Fibroblast of skin of left quadriceps (primary cell): ENCODE results near the gene STAMBPL1.

Experiments used
- DNase-seq, 2 experiments: peaks; one replicate each; pipeline ENCODE4 v3.0.0-alpha.2; 2013; ENCODE audit warnings: low read depth in 2 of 2

The STAMBPL1 gene

DNA sequence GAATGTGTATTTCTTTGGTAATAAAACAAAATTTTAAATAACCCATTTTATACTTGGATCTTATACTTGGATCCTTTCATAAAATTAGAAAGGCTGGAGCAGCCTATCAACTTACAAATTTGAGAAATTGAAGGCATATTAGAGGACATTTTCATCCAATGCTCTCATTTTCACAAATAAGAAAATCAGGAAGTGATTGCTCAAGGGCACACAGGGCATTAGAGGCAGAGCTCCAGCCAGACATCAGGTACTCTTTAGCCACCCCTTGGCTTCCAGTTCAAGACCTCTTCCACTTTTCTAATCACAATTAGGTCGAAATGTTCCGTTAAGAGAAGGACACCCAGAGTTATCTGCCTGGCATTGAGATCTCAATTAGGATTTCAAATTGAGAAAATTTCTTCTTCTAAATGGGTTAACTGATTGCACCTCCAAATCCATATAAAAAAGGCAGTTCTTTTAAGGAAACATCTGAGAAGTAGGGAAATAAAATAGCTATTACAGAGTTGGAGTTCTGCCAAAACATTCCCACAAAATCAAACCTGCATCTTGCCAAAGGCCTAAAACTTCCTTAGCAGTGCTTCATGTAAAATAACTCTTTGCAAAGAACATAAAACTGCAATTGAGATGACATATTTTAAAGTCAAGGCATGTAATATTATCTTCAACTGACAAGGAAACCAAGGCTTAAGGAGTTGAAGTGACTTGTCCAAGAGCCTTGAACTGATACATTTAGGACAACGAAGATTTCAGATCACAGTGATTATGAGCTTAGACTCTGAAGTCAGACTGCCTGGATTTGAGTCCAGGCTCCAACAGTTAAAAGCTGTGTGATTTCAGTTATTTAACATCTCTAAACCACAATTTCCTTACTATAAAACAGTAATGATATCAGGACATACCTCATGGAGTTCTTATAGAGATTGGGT is 70.1 kb downstream of the STAMBPL1 start:
- DNase-seq: no peak

DNA sequence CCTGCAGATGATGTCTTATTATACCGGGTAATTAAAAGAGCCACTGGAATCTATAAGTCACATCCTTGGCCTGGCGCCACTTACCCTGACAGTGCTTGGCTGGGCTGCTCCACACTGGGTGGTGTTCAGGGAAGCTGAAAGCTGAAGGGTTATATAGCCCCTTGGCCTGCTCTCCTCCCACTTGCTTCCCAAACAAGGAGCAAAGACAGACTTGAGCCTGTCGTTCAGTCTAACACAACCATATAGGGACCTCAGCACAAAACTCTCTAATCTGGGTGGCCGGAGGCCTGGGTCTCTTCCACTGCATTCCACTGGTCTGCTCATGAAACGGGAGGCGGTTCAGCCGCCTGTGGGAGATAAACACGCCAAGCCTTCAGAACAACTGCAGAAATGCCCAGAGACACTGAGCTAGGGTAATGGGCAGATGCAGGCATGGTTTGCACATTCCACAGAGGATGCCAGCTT is 72.6 kb downstream of the STAMBPL1 start, which contains the start of gene ACTA2:
TSS of gene ACTA2 (minus strand) at position 127 of the 465 bp plus-strand sequence. CDS start 3,843 bp downstream, outside the sequence.
- DNase-seq: peak; percentile 80 to 82

DNA sequence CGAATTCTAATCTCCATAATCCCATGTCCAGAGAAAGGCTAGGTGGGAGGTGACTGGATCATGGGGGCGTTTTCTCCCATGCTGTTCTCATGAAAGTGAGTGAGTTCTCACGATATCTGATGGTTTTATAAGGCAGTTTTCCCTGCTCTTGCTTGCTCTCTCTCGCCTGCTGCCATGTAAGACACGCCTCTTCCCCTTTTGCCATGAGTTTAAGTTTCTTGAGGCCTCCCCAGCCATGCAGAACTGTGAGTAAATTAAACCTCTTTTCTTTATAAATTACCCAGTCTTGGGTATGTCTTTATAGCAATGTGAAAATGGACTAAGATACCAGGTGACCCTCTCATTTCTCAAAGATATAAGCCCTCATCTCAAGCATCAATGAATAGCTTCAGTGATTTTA is 73.6 kb downstream of the STAMBPL1 start:
- no peak for DNase-seq

DNA sequence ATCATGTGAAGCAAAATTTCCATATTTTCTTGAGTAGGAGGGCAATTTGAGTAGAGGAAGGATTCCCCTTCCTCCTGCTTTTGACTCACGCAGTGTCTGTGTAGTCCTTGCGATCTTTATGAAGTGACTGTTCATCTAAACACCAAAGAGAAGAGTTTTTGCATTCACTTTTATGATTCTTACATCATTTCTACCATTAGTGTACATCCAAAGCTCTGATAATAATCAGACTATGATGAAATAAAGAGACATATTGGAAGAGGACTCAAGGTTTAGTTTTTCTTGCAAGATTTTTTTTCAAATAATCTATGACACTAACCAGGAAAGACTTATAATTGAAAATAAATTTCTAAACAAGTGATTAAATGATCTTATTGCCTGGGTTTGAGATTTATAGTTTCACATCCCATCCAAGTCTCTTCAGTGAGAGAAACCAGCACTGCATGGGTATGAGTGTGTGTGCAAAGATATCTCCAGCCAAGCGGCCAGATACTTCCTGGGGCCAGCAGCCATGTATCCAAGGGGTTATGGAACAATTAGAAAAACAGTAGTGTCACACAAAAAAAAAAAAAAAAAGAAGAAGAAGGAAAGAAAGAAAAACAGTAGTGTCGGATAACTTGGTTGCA is 74.5 kb downstream of the STAMBPL1 start:
- no peak for DNase-seq

DNA sequence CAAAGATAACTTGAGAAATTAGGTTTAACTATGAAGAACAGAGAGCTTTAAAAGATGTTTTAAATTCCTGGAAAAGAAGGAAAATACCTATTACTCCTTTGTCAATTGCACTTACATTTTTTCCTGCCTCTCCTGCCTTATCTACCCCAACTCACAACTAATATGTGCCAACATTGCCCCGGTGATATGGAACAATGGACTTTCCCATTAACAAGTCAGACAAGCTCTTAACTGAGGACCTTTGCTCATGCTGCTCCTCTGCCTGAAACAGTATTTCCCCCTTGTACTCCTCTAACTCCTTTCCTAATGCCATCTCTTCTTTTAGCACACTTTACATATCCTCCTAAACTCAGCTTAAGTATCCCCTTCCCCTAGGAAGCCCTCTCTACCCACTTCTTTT is 77.3 kb downstream of the STAMBPL1 start:
- DNase-seq: no peak

DNA sequence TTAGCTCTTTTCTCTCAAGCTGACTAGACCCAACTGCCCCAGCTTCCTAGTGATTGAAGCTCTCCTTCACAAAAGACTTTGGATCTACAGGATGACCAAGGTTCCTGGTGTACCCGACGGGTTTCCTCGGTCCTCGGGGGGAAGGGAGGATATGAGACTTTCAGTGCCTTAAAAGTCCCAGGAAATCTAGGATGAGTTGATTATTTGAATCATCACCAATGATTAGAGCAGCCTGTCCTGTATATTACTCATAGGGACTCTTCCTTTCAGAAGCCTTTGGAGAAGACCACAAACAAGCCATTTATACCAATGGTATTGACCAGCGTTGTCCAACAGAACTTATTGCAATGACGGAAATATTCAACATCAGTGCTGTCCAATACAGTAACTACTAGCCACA is 78.7 kb downstream of the STAMBPL1 start:
- no peak for DNase-seq

DNA sequence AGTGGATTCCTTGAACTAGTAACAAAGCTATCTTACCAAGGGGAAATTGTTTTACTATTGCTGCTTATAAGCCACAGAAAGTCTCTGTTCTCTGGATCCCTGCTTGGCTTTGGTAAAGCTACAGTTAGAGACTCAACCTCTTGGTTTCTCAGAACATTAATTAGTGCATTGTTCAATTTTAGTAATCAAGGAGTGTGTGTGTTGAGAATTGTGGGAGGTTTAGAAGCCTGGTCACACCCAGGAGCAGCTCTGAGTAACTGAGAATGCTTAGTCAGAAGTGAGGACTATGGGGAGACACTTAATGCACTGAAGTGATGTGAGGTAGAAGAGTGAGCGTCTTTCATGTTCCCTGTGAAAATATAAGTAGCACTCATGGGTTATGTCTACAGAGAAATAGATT is 80.8 kb downstream of the STAMBPL1 start:
- no peak for DNase-seq

DNA sequence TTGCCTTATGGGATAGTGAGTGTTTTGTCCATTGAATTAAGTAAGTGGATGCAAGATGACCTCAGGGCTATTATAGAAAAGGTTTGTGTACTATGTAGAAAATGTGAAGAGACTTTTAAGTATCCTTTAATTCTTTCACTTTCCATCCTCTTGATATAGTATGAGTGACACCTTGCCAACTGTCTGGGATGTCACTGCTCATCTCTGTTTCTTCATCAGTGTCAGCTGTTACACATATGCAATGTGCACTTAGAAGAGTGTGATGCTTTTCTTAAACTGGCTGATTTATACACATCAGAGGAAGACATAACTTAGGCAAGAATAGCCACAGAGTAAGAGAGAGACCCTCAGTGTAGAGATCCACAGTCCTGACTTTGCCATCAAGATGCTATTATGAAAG is 81.2 kb downstream of the STAMBPL1 start:
- DNase-seq: no peak

DNA sequence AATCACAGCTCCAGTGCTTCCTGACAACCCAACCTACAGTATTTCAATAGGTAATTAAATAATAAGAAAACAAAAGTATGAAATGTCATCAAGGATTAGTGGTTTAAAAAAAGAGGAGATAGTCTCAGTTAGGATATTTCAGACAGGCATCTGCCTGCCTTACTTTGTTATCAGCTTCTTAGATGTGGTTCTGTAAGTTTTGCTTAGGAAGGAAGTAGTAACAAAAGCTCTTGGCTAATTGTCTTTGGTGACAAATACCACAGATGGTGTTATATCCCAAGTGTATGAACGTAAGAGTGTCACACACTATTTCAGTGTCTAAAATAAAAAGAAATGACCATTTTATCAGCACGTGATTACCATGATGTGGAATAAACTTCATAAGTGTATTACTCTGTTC is 82.3 kb downstream of the STAMBPL1 start:
- no peak for DNase-seq

DNA sequence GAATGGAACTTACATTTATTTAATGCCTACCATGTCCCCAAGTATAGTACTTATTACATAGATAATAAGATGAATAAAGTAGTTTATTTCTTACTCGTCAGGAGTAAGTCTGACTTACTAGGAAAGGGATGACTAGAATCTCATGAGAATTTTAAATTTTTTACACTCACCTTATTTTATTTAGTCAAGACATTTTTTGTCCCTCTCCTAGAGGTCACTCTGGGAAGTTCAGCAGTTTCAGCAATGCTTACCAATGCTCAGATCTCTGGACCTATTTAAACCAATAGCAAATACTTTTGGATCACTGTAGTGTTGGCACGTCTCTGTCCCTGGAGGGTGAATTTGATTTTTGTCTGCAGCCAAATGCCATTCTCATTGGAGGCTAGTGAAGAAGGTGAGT is 83.3 kb downstream of the STAMBPL1 start:
- DNase-seq: no peak

DNA sequence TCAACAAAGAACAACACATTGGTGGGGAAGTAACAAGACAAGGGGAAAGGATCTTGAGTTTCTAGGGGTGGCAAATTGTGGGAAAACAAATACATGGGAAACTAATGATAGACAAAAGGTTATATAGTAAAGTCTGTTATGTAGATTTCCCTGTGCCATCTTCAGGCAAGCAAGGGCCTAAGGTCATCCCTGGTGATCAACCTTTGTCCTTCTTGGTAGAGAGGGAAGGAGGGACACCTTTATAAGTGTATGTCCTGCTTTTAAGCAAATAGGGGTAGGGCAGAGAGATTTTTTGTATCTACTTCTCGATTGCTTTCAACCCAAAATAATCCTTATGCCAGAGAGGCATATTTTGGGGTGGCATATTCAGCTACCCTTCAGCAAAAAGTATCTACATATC is 84.3 kb downstream of the STAMBPL1 start:
- DNase-seq: no peak

DNA sequence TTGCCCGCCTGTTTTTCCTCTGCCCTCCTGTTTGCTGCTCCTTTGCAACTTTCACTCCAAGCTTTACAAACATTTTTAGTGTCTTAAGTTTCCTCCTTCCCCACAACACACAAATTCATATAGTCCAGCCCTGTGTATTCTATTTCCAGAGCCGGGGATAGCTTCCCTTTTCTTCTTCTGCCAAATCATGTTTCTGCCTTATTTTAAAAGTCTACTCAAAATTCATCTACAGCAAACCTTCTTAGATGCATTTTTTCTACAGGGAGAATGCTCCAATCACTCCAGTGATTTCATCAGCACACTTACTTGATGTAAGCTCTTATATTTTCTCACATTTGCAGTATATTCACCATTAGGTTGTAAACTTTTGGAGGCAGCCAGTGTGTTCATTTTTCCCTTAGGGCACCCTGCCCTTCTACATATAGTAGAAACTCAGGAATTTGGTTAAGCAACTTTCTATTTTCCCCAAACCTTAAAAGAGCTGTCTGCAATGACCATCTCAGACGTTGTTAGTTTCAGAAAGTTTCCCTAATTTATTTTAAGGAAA is 84.9 kb downstream of the STAMBPL1 start:
- DNase-seq: no peak

DNA sequence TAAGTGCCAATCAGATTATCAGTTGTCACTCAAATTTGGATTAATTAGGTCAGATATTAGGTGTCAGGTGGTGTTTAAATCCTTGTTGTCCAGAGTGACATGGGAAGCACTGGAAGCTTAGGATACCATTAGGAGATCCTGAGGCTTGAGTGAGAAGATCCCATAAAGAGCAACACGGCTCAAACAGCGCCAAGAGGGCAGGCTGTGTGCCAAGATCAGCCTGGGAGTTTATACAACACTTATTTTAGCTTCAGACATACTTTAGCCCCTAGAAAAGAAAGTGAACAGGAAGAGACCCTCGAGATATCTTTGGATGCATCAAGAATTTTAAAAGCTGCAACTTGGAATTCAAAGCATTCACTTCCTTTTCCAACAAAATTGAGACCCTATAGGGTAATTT is 86.8 kb downstream of the STAMBPL1 start:
- no peak for DNase-seq

DNA sequence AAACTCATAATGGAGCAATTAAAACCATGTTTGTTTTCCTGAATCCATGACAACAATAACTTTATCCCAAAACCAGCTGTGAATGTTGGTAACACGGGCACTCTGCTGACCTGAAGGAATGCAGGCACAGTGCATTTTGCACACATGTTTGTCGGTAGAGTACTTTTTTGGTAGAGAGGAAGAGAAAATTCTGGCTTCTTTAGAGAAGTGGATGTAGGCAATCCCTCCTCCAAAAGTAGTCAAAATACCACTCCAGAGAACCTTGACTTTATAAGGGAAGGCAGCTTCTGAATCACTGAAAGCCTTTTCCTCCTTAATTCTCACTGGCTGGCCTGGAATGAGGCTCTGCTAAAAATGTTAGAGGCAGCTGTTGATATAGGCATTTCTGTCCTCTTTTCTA is 88.3 kb downstream of the STAMBPL1 start:
- DNase-seq: no peak

DNA sequence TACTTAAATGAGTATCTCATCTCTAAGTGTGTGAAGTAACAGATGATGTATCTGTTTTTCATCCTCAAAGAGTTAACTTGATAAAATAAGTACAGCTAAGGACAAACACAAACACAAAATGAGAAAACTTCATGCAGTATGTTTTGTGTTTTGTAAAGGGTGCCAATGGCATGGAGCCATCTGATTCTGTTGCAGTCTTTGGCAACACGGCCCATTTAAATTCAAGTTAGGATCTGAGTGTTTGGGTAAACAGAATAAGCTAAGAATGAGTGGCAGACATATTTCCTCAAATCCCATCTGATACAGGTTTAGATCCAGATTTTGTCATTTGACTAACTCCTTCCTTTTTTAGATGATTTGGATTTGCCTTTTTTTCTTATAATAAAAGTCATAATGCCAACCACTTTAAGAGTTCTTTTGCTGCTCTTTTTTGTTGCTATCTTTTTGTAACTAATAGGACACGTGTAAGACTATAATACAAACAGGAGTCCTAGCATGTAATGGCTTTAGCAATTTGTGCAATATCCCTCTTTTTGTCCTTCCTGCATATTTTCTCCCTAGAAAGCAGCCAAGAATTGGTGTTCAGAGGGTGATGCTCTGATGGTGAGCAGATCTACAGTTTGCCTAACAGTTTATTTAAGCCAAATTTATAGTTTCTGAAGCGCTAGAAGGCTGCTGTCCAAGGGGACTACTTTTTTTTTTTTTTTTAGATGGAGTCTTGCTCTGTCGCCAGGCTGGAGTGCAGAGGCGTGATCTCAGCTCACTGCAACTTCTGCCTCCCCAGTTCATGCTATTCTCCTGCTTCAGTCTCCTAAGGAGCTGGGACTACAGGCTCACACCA is 91.4 kb downstream of the STAMBPL1 start:
- no peak for DNase-seq
